HG03575 (cell line): Measurements from ENCODE around the gene PTPN14.

ENCODE experiments used
- ATAC-seq: cut with Tn5 transposase; IDR thresholded peaks from one replicate; pipeline ENCODE4 v1.9.1; 2021; ENCODE audit not compliant: unreplicated experiment, insufficient number of reproducible peaks, low FRiP score; ENCODE audit errors: extremely low read depth

The PTPN14 gene

DNA sequence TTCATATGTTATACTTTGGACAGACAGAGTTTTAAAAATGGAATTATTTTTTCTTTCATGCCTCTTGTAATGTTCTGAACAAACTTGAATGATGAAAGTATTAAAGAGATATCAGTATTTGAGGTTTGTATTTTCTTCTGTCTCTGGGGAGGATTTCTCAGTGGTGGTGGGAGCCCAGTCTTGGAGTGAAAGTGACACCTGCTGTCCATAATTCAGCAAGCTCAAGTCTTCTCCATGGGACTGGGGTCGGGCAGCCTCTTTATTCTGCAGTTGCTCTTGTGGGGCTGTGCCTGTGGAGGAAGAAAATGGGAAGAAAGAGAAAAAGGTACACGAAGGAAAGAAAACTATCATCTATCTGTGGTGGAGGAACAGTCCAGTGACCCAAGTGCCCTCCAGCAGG is 214.4 kb downstream of the PTPN14 start:
- no peak for ATAC-seq

DNA sequence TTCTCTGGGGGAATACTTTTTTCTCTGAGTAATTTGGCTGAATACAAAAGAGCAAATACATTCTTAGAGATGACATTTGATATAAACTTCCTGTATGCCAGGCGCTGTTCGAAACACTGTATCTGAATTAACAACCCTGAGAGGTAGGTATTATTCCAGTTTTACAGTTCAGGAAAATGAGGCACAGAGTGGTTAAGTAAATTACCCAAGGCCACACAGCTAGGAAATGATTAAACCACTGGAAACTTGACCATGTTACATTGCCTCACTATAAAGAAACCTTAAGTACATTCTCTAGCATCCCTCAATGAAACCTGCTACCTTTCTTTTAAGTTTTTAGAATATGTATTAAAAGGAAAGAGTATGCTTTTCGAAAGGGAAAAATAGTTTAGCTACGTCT is 215.8 kb downstream of the PTPN14 start:
- no peak for ATAC-seq

DNA sequence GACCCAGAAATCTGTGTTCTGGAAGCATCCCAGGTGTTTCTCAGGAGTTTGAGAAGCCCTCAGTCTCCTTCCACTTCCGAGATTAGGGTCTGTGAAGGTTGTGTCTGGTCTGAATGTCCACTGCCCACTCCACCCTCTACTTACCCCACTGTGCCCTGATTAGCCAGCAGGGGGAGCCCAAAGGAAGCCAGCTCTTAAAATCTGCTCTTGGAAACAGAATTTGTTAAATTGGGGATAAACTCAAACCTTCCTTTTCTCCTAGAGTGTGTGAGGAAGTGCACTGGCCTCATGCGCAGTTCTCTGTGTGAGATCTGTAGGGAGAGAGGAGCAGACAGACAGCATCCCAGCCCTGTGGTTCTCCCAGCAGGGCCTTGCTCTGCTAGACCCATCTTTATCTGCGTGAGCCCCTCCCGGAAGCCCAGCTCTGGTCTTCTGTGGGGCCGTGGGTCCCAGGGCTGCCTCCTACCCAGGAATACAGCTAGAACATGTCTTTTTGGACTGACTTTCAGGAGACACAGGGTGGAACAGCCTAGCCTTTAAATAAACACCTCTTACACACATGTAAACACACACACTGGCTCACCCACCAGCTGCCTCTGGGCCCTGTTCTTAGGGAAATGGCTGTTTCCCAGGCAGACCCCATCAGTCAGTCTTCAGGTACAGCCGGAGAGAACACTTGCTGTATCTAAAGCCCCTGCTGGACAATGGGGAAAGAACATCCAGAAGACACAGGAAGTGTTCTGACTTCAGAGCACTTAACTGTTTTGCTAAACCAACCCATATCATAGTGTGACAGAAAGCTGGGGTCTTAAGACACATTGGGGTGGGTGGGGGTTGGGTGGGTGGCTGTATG is 218.2 kb downstream of the PTPN14 start:
- no peak for ATAC-seq

DNA sequence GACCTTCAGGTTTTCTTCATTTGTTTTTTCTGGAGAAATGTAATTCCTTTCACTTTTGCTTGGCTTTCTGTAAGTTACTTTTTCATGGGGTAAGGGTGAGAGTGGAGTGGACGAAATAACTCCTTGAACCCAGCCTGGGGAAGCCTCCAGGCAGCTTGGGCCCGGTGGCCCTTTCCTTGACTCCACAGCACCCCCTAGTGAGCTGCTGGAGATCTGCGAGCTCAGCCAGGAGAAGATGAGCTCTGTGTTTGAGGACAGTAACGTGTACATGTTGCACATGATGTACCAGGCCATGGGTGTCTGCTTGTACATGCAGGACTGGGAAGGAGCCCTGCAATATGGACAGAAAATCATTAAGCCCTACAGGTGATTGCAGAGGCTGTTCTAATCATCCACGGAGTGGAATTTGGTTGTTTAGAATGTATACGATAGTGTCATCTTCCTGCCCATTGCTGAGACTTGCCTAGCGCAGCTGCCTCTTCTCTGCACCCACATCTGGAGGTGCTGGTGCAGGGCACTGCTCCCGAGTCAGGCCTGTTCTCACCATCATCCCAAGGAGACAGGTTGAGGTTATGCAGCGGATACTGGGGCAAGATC is 219.5 kb downstream of the PTPN14 start:
- no peak for ATAC-seq

DNA sequence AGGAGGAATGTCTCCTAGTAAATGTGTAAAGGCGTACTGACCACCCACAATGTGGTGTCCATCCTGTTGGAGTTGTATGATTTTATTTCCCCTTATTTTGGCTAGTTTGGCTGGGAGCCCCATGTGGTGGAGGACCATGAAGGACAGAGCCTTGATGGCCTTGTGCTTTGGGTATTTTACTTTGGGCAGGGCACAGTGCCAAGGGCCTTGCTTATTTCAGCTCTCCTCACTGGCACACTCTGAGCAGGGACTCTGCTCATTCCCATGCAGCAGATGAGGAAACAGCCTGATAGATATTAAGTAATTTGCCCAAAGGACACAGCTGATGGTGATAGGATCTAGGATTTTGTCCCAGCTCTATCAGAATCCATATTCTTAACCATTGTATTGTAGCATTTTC is 220.2 kb downstream of the PTPN14 start:
- no peak for ATAC-seq

DNA sequence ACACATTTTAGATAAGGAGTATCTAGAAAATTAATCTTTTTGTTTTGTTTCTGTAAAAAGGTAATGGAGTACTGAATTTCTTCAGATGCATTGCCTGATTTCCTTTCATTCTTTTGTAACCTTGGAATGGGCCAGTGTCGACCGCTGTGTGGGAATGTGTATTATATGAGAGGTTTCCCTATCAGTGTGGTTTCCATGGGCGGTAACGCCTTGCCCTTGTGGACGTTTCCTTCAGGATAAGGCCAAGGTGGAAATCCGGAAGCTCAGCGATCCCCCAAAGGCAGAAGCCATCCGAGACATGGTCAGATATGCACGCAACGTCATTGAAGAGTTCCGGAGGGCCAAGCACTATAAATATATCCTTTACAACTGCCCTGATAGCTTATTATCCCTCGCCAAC is 220.7 kb downstream of the PTPN14 start:
- no peak for ATAC-seq

DNA sequence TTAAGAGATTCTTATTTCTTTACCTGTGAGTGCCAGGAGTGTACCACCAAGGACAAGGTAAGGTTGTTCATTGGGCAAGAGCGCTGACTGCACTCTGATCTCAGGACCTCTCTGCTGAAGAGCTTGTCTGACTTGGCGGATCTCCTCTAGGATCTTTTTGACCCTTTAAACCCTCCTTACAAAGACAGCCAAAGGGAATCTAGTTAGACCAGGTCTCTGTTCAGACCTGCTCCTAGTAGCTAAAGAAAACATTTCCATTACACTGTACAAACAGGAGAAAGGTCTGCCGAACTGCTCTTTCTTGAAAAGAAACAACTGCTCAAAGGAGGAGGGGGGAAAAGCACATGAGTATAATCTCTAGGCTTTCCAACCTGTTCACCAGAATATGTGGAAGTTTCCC is 221.2 kb downstream of the PTPN14 start:
- ATAC-seq, result no peak

DNA sequence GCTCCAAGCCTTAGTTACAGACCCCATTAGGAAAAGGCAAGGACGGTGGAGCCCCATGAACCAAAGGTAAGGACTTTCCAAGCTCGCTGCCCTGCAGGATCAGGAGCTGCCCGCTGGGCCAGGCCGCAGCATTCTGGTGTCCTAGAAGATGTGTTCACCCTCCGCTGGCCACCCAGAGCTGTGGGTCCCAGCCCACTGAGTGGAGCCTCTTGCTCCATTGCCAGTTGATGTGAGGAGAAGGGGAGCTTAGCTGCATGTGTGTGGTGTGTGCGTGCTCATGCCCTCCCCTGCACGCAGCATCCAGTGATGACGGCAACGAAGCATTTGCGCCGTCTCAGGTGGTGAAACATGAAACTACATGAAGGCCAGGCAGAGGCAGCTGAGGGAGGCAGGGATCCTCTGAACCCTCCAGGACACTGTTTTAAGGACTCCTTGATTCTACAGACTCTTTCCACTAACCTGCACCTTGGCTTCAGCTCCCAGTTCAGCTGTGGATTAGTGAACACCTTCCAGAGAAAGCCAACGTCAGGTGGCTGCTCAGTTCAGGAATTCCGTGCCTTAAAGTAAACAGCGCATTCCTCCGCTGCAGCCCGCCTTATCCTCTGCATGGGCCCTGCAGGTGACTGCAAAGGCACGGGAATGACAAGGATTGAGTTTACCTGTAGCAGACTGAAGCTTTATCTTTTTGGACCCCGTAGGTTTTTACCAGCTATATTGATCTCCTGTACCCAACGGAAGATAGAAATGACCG is 221.8 kb downstream of the PTPN14 start:
- ATAC-seq, result no peak

DNA sequence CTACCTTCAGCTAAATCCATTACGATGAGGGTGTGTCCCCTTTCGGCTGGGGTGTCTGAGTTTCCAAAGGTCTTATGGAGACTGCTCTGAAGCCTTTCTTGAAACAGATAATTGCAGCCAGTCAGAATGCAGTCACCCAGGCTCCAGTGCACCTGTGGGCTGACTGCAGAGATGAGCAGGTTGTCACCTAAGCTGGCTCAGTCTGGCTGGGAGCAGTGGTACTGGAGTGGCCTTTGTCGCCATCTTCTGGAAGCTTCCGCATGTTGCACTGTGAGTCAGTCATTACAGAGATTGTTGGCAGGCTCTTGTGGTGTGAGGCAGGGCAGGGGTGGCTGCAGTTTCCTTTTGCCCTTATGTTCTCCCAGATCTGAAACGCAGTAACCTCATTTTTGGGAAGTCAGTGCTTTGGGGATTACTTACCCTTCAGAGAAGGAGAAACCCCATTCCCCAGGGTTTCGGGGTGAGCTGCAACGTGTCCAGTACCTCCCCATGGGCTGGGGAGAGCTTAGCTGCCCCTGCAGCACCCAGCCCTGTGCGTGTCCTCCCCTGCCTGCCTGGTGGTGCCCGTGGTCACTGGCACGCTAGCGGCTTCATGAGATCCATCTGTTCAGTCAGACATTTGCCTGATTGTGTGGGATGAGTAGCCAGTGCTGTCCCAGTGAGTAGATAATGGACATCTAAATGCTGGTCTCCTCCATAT is 222.5 kb downstream of the PTPN14 start:
- peak; percentile 74 for ATAC-seq

DNA sequence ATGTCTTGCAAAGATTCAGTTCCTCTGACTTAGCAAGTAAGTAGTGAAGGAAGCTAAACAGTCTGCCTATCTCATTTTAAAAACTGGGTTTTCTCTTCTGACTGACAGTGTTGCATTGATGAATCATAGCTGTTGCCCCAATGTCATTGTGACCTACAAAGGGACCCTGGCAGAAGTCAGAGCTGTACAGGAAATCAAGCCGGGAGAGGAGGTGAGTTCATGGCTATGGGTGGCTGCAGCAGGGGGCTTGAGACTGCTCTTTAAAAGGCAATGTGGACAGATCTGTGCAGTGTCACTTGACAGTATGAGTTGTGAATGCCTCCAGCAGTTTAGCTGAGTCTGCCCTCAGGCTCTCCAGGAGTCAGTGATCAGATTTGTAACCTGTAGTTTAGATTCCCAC is 223.9 kb downstream of the PTPN14 start:
- no peak for ATAC-seq

DNA sequence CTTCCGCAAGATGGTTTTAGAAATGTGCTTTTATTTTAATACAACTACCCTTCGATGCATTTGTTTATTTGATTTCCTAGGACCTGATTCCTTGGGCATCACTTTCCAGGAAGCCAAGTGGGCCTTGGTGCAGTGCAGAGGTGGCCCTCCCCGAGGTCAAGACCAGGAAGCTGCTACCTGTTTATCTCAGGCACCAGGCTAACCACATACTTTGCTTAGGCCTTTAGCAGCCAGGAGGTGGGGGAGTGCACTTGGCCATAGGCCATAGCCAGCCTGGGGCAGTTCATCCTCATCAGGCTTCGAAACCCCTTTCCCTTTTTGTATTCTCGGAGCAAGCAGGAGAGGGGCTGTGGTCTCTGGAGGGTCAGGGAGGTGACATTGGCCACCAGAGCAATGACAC is 225.0 kb downstream of the PTPN14 start:
- ATAC-seq, result no peak

DNA sequence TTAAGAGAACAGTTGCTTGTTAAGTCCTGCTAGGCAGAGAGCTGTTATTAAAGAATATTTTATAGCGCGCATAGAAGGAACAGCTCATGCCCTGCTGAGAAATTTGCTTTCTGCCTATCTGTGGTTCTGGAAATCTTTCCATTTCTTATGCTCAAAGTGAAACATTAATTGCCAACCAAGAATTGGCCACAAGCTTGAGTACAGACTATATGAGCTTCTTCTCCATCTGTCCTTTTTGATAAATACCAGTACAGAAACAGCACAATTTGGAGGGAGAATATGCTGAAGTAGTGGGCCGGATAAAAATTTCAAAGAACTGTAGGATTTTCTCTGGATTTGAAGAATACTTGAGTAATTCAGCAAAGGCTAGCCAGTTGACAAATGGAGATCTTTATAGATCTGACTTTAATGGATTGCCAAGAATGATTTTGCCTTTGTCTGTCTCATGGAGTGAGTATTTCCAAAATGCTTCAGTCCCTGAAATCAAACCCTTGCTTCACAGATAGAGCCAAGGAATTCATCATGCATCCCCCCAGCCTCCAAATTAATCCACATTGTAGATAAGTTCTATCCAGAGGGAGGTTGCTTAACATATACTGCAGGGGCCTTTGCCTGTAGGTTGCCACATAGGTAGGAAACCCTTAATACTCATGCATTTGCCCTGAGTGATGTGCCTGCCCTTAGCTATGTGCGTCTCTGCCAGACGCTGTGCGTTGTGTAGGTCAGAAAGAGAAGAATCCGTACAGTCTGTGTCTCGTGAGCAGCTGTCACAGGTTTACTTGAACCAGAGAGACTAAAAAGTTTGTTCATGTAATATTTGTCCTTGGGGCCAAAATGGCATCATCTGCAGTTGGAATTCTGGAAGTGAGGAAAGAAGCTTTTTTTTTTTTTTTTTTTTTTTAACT is 226.3 kb downstream of the PTPN14 start:
- no peak for ATAC-seq

DNA sequence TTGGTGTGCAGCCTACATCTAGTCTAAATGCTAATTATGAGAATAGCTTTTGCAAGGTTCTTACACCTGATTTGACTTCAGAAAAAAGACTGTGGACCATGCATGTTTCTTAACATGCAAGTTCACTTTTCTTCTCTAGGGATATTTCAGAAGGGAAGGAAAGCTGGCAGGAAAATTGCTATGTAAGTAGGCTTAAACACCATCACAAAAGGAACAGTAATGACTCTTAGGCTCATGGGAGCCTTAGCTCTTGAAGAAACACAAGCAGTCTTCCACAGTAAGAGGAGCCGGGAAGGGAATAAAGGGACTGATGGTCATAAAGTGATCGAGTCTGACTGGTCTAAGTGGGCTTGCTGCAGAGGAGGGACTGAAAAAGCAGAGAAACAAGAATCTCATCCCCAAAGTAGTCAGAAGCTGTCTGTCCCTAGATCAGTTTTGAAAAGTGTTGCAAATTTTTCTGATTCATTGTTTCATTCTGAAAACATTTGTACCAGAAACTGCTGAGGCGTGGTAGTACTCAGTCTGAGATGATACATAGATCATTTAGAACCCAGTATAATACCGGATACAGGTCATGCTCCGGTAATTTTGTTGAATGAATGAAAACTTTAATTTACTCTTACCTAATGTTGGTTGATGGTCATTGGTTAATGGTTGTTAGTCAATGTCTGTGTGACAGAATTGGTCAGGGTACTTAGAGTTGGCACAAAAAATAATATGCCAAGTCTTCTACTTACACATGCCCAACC is 229.5 kb downstream of the PTPN14 start:
- ATAC-seq, result peak; percentile 67

DNA sequence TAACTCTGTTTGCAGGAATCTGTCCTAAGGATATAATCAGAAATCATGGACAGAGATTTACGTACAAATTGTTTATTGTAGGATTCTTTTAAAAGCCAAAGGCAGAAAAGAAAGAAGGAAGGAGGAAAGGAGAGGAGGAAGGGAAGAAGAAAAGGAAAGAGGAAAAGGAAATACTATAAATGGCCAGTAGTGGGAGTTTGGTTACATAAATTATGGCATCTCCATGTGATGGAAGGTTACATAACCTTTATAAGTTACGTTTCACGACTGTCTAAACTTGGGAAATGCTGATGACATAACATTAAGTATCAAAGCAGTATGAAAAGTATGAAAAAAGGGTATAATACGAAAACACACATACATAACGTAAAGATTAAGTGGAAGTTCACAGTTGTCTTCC is 231.5 kb downstream of the PTPN14 start:
- no peak for ATAC-seq

DNA sequence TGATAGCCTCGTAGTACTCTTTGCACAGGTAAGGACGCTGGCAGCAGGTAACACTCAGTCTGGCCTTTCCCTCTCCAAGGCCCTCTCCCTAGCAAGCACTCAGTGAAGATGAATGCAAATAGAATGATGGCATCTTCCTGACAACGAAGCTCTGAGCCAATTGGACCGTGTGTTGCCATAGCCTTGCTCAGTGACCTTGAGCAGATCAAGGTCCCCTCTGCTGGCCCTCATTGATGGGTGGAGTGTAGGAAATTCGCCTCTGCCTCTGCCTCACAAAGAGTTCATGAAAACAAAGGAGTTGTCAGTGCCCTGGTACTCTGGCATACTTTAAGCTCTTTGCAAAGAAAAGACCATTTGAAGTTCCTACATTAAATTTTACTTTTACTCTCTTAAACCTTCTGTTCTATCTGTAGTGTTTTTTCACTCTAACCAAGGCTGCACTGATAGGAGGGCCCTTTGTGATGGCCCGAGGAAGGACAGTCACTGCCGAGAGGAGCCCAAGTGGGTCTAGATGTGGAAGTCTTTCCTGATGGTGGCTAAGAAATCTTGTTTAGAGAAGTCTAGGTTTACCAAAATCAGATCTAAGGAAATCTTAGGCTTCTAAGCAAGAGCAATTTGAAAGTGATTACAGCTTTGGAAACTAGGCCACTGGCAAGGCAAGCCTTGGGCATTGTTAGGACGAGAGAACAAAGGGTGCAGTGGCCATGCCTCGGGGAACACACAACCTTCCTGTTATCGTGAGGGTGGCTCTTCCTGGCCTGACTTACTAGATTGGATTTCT is 232.3 kb downstream of the PTPN14 start:
- ATAC-seq, result no peak

DNA sequence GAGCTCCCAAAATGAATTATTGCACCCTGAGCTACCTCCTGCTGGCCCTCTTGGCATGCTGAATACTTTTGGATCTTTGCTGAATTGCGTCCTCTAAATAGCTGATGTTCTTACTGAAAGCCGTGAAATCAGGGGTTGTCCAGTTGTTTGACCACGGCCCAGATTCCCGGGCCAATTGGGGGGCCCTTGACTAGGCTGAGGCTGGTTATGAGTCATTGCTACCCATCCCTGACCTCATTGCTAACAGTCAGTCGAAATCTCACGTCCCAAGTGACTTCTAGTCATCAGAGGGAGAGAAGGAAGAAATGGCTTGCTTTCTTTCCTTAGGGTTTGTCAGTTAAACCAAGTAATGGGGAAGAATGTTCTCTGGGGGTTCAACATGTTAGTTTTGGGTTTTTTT is 233.0 kb downstream of the PTPN14 start:
- ATAC-seq, result no peak

DNA sequence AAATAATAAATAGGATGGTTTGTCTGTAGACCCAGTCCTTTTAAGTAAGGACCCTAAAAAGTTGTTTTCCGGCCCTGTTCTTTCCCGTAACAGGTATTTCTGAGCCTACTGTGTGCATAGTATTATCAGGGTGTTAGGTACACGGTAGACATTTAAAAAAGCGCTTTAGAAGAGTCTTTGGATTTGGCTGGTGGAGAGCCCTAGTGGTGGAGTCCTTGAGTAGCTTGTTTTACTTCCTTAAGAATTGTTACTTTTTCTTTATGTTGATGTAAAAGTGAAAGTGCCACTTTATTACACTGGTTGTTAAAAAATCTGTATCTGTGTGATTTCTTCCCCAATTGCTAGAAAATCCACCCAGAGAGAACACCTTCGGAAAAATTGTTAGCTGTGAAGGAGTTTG is 233.7 kb downstream of the PTPN14 start:
- no peak for ATAC-seq
